Stimulated activated naive CD4-positive, alpha-beta T cell (primary cell): ENCODE data around the gene MAGEA9B.
"Not testable (repeated sequence)": the region's sequence is repeated elsewhere in the genome, so short reads cannot be mapped to it uniquely, and the experiment has no call there.

Source experiments
- DNase-seq, 6 experiments: peaks; one replicate each; lab custom pipeline; 2025; lab: John Stamatoyannopoulos, UW

MAGEA9B gene

GRCh38 chrX:149571770-149572169 is 15.5 kb downstream of the MAGEA9B start:
- DNase-seq = no peak

DNA sequence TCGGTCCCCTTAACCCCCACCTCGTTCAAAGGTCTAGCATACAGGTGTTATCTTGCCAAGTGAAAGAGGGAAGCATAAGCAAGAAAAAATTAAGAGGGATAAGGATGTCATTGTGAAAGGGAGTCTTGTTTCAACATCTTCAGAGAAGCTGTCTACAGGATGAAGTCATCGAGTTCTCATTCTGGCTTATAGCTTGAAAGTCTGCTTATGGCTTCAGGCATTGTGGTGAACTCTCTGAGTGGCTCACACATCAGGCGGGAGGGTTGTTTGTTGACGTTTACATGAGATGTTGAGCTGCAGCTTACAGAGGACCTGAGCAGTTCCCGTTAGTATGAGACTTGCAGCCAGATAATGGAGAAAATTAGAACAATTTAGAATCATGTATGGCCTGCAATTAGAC is 16.6 kb downstream of the MAGEA9B start:
- DNase-seq = no peak

GRCh38 chrX:149569770-149570169 is 17.5 kb downstream of the MAGEA9B start:
- DNase-seq = no peak

DNA sequence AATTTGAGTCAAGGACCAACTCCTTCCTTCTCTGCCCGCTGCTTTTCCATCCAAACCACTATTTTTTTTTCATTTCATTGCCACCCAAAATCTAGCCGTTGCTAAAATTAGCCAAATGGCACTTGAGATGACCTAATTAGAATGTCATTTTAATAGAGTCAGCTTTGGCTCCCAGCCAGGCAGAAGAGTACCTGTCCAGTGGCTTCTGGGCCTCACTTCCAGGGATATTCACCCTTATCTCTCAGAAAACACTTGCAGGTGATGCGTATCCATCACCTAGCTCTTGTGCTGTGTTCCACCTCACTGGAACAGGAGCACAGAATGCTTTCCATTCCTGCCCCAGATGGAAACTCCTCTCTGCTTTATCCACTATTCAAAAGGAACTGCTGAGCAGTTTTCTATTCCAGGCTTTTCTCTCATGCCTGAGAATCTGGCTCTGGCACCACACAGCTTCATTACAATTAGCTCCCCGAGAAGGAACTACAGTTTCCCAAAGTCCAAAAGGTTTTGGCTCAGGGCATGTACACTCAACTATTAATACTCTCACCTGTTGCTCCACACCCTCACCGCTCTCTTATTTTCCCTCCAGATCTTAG is 18.5 kb downstream of the MAGEA9B start:
- DNase-seq = no peak

- DNase-seq = no peak
These were observed 19.4 kb downstream of the MAGEA9B start for GRCh38 chrX:149567621-149568417.

DNA sequence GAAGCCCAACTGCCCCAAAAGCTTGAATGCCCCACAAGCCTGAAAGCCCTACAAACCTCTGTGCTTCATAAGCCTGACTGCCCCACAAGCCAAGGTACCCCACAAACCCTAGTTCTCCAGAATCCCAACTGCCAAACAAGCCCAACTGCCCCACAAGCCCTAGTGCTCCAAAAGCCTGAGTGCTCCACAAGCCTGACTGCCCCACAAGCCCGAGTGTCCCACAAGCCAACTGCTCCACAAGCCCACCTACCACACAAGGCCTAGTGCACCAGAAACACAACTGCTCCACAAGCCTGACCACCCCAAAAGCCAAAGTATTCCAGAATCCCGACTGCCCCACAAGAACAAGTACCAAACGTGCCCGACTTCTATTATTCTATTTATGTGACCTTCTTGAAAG is 23.9 kb downstream of the MAGEA9B start:
- DNase-seq = no peak

DNA sequence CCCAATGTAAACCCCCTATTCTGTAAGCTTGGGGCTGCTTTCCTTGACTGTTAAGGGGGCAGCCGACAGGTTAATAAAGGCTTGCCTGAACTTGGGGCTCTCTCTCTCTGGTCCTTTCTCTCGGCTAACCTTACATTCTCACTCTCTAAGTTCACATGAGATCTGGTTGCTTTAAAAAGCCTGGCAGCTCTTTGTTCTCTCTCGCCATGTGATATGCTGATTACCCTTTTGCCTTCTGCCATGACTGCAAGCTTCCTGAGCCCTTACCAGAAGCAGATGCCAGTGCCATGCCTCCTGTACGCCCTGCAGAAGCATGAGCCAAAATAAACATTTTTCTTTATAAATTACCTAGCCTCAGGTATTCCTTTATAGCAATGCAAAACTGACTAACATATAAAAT is 32.0 kb downstream of the MAGEA9B start:
- not testable (repeated sequence) for DNase-seq

- DNase-seq = not testable (repeated sequence)
These were observed 35.4 kb downstream of the MAGEA9B start for GRCh38 chrX:149551939-149552248.

DNA sequence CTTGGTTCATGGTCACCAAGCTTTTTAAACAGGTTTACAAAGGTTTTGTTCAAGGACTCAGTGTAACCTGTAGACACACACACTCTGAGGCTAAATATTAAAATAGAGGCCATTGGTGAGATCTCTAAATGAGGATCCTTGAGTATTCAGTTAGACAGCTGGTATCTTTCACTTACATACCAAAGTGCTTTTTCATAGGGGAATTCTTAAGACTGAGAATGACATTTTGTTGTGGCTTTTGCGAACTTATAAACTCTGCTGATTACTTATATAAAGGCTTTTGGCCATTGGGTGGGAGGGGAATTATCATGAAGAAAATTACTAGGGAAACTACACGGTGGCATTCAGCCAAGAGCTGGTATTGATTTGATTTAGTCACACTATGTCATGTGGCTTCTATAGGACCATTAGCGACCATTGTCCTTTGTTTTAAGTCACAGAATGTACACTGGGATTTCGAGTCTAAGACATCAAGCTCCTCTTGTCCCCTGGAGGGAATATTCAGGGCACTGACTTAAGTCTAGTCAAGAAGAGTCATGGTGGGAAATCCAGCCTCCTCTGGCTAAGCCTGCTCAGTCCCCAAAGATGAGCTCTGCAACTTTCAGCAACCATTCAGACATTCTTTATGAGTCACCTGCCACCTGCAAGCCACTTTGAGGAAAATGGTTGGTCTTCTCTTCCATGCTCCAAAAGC is 35.9 kb downstream of the MAGEA9B start:
- not testable (repeated sequence) for DNase-seq

- not testable (repeated sequence) for DNase-seq
These were observed 36.8 kb downstream of the MAGEA9B start for GRCh38 chrX:149550454-149550853.

- DNase-seq = not testable (repeated sequence)
These were observed 37.6 kb downstream of the MAGEA9B start, which contains the start of gene HSFX3 for GRCh38 chrX:149549701-149550100. HSFX3 (minus strand) TSS chrX:149549924; CDS start chrX:149549852, 72 bp downstream.

- DNase-seq = not testable (repeated sequence)
These were observed 39.5 kb downstream of the MAGEA9B start for GRCh38 chrX:149547782-149548181.

DNA sequence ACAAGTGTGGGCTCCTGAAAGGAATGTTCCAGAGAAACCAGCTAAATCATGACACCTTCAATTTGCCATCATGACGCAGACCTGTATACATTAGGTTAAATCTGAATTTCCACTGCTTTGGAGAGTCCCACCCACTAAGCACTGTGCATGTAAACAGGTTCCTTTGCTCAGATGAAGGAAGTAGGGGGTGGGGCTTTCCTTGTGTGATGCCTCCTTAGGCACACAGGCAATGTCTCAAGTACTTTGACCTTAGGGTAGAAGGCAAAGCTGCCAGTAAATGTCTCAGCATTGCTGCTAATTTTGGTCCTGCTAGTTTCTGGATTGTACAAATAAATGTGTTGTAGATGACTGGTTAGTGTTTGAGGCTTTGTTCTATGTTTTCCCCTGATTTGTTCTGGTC is 40.3 kb downstream of the MAGEA9B start:
- DNase-seq = not testable (repeated sequence)

DNA sequence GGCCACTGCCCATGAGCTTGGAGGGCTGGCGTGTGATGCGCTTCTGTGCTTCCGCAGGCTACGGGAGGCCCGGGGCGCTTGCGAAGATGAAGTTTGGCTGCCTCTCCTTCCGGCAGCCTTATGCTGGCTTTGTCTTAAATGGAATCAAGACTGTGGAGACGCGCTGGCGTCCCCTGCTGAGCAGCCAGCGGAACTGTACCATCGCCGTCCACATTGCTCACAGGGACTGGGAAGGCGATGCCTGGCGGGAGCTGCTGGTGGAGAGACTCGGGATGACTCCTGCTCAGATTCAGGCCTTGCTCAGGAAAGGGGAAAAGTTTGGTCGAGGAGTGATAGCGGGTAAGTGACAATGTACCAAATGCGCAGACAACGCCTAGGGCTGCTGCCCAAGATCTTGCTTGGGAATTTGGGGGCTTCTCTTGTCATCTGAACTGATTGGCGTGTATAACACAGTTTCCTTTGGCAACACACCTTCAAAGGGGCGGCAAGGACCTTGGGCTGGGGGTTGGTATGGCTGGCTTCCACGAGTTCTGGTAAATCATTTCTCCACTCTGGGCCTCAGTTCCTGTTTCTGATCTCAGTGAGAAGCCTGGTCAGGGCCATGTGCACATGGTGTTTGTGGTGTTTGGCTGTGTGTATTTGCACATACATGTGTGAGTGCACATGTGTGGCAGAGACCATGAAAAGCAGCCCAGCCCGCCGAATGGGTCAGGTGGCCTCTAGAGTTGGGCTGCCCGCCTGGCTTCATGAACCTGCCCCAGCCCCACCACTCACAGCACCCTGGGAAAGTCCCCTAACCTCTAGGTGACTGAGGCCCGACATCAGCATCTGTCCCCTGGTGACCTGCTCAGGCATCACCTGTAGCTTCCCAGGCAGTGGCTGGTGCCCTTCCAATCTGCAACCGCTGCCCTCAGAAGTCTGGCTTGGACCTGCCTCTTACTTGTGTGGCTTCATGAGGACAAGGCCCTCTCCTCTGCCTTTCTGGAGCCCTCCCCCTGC is 41.4 kb downstream of the MAGEA9B start:
- DNase-seq = not testable (repeated sequence)

DNA sequence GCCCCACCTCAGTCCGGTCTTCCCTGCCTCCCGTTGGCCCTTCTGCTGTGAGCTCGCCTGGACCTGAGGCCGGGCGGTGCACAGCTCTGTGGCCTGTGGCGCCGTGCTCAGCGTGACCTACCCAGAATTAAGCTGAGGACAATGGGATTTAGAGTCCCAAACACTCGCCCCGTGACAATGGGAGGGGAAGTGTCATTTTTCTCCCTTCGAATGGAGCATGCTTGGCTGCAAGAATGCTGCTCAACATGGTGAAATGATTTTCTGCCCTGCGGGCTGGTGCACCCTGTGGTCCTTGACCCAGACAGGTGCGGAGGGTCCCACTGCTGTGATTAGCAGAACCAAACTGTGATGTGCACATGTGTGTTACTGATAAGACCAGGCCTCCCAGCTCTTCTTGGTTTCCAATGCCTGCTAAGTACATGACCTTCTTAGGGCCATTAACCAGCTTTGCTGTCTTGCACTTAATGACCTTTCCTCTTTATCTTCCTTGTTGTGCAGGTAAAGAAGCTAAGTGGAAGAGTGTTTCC is 45.7 kb downstream of the MAGEA9B start:
- DNase-seq = no peak

DNA sequence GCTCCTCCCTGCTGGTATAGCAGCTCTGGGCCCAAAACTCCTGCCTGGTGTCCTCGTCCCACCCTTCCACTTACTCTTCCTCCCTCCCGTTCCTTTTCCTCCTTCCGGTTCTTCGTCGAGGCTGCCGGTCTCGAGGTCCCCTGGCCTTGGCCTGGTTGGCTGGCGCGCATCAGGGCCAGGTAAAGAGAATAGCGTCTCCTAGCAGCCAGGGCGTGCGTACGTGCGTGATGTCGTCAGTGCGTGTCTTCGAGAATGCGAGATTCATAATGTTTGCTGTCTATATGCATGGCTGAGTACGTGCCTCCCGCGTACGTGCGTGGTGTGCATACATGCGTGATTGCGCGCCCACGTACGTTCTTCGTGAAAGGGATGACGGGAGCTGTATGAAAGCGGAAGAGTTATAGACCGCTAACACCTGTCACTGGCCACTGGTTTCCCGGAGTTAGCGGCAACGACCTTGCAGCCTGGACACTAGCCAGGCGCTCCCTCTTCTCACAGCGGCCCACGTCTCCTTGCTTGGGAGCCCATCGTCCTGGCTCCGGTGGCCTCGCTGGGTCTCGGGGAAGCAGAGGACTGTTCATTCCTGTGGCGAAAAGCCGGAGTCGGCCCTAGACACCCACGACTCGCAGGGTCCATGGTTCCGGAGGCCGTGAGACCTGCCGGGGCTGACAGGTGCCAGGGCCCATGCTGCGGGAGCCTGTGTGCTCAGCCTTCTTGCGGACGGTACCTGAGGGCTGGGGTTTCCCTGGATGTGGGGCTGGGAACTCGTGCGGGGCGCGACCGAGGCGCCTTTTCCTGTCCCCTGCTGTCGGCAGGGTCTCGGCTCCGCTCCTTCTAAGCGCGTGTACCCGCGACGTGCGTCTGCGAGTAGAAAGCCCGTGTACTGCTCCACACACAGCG is 46.4 kb downstream of the MAGEA9B start, which contains the start of gene EOLA1:
Gene EOLA1 (plus strand): TSS at position 392 of the 900 bp plus-strand sequence. CDS start 4,619 bp downstream, outside the sequence.
- peak; percentile 90 to 96 (median 92) for DNase-seq

DNA sequence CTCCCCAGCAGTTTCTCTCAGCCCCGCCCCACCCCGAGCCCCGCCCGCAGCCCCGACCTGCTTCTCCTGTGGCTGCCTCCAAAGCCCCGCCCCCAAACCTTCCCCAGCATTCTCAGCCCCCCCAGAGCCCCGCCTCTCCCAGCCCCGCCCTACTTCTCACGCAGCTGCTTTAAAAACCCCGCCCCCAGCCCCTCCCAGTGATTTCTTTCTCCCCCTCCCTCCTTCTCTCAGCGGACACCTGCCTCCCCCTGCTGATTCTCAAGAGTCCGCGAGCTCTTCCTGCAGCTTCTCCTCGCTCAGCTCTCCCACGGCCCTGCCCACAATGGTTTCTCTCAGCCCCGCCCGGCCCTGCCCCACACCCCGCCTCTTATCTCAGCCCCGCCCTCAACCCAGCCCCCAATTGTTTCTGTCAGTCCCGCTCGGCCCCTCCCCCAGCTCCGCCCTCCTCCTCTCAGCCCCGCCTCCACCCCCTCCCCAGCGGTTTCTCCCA is 47.1 kb downstream of the MAGEA9B start:
- peak; percentile 92 to 96 (median 94) for DNase-seq

GRCh38 chrX:149539283-149540130 is 47.8 kb downstream of the MAGEA9B start:
- DNase-seq = peak; percentile 77 to 90 (median 84)

DNA sequence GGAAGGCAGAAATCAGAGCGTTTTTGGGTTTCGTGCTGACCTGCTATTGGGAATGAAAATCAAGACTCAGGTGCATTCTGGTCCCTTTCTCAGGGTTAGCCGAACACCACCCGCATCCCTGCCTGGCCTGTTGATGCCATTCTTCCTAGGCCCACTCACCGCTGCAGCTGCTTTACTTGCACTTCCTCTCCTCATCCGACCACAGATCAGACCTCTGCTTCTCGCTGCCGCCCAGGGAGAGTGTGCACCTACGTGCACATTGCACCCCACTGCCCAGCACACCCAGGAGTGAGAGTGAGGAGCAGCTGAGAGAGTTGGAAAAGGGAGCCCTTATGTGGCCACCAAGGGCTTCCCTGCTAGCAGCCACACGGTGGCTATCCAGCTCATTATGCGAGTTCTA is 49.8 kb downstream of the MAGEA9B start:
- DNase-seq = not testable (repeated sequence)
